ENCODE data around the gene CECR2. TPM values are rescaled to one million over a fixed set of nuclear protein-coding genes. Genes with fewer than 3 reads are reported as not detected.

Gene CECR2
- total RNA-seq, 1 donor from 2014 or later: 6.2 TPM

DNA sequence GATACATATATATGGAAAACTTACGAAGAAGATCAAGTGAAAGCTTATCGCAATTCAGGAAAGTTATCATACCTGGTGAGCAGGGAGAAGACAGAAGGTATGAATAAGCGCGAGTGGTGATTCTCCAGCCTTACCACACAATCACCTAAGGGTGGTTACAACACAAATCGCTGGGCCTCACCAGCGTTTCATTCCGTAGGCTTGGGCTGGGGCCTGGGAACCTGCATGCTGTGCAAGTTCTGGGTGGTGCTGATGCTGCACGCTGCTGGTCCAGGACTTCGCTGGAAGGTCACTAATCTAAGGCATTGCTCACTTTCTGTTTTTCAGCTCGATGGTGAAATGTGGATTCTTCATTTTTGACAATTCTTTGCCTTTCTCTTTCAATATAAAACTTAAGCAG, 117.5 kb downstream of the CECR2 start:
- DNase-seq (ENCODE audit: low read depth): no peak
- H3K27me3 ChIP-seq (ENCODE audit: control insufficient read depth, insufficient read depth, low read length): no peaks in the 10 kb centered on the region
- no peak overlapping the region for H3K4me3 ChIP-seq (ENCODE audit: low read depth, low read length)
- TF ChIP-seq, protein P1, sequence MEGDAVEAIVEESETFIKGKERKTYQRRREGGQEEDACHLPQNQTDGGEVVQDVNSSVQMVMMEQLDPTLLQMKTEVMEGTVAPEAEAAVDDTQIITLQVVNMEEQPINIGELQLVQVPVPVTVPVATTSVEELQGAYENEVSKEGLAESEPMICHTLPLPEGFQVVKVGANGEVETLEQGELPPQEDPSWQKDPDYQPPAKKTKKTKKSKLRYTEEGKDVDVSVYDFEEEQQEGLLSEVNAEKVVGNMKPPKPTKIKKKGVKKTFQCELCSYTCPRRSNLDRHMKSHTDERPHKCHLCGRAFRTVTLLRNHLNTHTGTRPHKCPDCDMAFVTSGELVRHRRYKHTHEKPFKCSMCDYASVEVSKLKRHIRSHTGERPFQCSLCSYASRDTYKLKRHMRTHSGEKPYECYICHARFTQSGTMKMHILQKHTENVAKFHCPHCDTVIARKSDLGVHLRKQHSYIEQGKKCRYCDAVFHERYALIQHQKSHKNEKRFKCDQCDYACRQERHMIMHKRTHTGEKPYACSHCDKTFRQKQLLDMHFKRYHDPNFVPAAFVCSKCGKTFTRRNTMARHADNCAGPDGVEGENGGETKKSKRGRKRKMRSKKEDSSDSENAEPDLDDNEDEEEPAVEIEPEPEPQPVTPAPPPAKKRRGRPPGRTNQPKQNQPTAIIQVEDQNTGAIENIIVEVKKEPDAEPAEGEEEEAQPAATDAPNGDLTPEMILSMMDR (IDR thresholded peaks at IDR 0.05; ENCODE audit: insufficient read depth, low read length, poor library complexity, severe bottlenecking): no peak
- no peaks in the 10 kb centered on the region for H3K36me3 ChIP-seq (ENCODE audit: control insufficient read depth, insufficient read depth, low read length)

DNA sequence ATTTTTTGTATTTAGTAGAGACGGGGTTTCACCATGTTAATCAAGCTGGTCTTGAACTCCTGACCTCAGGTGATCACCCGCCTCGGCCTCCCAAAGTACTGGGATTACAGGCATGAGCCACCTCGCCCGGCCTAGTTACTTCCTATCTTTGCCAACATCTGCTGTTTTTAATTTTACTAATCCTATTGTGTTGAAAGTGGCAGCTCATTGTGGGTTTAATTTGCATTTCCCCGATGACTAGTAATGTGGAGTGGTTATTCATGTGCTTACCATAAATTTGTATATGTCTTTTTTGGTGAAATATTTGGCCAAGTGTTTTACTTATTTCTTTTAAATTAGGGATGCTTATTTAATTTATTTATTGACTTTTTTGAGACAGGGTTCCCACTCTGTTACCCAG, 119.8 kb downstream of the CECR2 start:
- no peak for DNase-seq (ENCODE audit: low read depth)
- TF ChIP-seq, protein P1 (IDR thresholded peaks at IDR 0.05; ENCODE audit: insufficient read depth, low read length, poor library complexity, severe bottlenecking): no peak

DNA sequence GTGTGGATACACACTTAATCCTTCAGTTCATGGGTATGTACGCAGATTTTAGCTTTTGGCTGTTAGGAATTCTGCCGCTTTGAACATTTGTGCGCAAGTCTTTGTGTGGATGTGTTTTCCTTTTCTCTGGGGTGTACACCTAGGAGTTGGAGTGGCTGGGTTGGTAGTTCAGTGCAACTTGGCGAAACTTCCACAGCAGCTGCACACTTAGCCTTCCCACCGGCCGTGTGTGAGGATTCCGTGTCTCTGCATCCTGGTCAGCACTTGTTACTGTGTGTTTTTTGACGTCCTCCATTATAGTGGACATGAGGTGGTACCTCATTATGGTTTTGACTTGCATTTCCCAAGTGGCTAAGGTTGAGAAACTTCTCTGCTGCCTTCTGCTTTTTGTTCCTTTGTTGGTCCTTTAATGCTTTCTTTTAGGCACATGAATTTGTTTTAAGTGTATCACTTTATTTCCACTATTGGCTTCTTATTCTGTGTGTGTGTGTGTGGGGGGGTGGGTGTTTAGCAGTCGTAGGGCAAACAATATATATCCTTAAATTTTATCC, 121.9 kb downstream of the CECR2 start:
- H3K27me3 ChIP-seq (ENCODE audit: control insufficient read depth, insufficient read depth, low read length): no peaks in the 10 kb centered on the region
- TF ChIP-seq, protein P1 (IDR thresholded peaks at IDR 0.05; ENCODE audit: insufficient read depth, low read length, poor library complexity, severe bottlenecking): no peak
- no peak for DNase-seq (ENCODE audit: low read depth)
- no peaks in the 10 kb centered on the region for H3K36me3 ChIP-seq (ENCODE audit: control insufficient read depth, insufficient read depth, low read length)
- no peak overlapping the region for H3K4me3 ChIP-seq (ENCODE audit: low read depth, low read length)

More for the DNA sequence above, 119.8 kb downstream of the CECR2 start:
- H3K27me3 ChIP-seq (ENCODE audit: control insufficient read depth, insufficient read depth, low read length): no peaks in the 10 kb centered on the region
- no peaks in the 10 kb centered on the region for H3K36me3 ChIP-seq (ENCODE audit: control insufficient read depth, insufficient read depth, low read length)
- H3K4me3 ChIP-seq (ENCODE audit: low read depth, low read length): no peak overlapping the region

DNA sequence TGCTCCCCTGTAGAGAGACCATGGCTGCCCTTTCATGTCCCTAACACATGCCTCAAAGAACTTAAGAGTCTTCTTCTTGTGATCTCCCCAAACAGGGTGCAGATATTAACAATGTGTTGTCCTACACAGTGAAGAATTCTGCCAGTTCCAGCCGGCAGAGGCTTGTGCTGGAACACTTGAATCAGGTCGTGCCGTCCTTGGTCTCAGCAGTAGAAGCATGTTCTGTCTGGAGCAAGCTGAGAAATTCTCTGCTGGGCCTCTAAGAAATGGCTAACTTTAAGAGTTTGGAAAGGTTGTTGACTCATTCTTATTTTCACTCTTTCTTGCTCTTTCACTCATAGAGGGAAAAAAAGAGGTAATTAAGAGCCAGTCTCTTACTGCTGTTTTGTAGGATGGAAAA, 123.0 kb downstream of the CECR2 start:
- TF ChIP-seq, protein P1 (IDR thresholded peaks at IDR 0.05; ENCODE audit: insufficient read depth, low read length, poor library complexity, severe bottlenecking): no peak
- no peak overlapping the region for H3K4me3 ChIP-seq (ENCODE audit: low read depth, low read length)
- no peaks in the 10 kb centered on the region for H3K27me3 ChIP-seq (ENCODE audit: control insufficient read depth, insufficient read depth, low read length)
- no peaks in the 10 kb centered on the region for H3K36me3 ChIP-seq (ENCODE audit: control insufficient read depth, insufficient read depth, low read length)
- DNase-seq (ENCODE audit: low read depth): no peak

DNA sequence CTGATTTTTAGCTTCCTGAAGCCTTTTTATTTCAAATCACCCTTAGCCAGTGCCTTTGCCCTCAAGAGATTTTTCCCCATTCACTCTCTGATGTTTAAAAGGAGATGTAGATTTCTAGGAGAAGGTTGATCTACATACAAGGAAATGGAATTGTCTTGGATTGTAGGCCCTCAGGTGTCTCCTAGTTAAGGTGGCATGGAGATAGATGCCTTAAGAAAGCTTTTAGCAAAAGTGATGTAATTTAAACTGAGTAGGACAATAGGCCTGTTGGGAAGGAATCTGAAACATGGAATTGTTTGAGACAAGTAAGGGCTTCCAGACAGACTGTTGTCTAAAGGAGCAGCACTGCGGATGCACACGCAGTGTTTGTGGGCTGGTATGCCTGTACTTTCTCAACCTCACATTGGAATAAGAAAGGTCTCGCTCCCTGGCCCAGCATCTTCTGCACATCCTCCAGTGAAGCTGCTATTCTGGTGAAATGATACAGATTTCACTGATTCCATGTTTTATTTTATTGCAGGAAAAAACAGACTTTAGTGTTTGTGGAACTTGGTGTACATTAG, 124.2 kb downstream of the CECR2 start:
- H3K4me3 ChIP-seq (ENCODE audit: low read depth, low read length): no peak overlapping the region
- DNase-seq (ENCODE audit: low read depth): no peak
- TF ChIP-seq, protein P1 (IDR thresholded peaks at IDR 0.05; ENCODE audit: insufficient read depth, low read length, poor library complexity, severe bottlenecking): no peak
- no peaks in the 10 kb centered on the region for H3K27me3 ChIP-seq (ENCODE audit: control insufficient read depth, insufficient read depth, low read length)
- no peaks in the 10 kb centered on the region for H3K36me3 ChIP-seq (ENCODE audit: control insufficient read depth, insufficient read depth, low read length)

DNA sequence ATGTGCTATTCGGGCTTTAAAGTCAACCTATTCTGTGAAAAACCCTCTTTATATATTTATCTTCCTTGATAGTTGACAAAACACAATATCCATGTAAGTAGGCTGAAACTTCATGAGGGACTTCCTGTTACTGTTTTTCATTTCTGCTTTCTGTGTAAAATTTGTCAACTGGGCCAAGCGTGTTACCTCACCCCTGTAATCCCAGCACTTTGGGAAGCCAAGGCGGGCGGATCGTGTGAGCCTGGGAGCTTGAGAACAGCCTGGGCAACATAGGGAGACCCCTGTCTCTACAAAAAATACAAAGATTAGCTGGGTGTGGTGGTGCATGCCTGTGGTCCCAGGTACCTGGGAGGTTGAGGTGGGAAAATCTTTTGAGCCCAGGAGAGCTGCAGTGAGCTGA, 127.6 kb downstream of the CECR2 start:
- Histone ChIP-seq H3K4me3 (ENCODE audit: low read depth, low read length) (no peak overlapping the region), H3K27me3 (ENCODE audit: control insufficient read depth, insufficient read depth, low read length) (no peaks in the 10 kb centered on the region), H3K36me3 (ENCODE audit: control insufficient read depth, insufficient read depth, low read length) (no peaks in the 10 kb centered on the region)
- TF ChIP-seq, protein P1 (IDR thresholded peaks at IDR 0.05; ENCODE audit: insufficient read depth, low read length, poor library complexity, severe bottlenecking): no peak
- no peak for DNase-seq (ENCODE audit: low read depth)

Measured in kidney epithelial cell (primary cell).